ENCODE data around the gene KRTAP6-3.

The KRTAP6-3 gene

DNA sequence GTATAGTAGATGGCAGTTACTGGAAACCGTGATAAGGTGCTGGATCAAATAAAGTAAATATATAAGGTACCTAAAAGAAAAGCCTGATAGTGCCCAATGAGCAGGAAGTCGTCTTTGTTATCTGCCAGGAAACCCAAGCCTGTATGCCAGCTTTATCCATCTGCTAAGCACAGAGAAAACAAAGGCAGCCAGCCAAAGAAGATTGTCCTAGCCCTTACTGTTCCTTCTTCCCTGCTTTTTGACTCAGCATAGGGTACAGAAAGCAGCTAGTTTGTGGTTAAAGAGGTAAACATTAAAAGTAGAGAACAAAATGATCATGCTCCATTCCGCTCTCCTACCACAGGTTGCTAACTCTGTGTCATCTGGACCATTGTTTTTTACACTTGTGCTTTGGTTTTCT is 12.1 kb upstream of the KRTAP6-3 start:
- no peaks in the 10 kb centered on the region for H3K9me3 ChIP-seq (ENCODE audit: control insufficient read depth, low read length)
- no peak overlapping the region for H3K4me3 ChIP-seq (ENCODE audit: insufficient read depth, low read depth, low read length, poor library complexity, severe bottlenecking)
- no peak for DNase-seq
- H3K36me3 ChIP-seq (ENCODE audit: control insufficient read depth, insufficient read depth, low read length), result no peaks in the 10 kb centered on the region
- H3K27me3 ChIP-seq (replicated peaks; ENCODE audit: control insufficient read depth, insufficient read depth, low read length, poor library complexity, severe bottlenecking), result no peaks in the 10 kb centered on the region
- H3K27ac ChIP-seq (ENCODE audit: insufficient read depth, low read length, poor library complexity, severe bottlenecking), result no peak overlapping the region
- no peaks in the 10 kb centered on the region for H3K4me1 ChIP-seq (ENCODE audit: control insufficient read depth, insufficient read depth, low read length, poor library complexity, severe bottlenecking)

DNA sequence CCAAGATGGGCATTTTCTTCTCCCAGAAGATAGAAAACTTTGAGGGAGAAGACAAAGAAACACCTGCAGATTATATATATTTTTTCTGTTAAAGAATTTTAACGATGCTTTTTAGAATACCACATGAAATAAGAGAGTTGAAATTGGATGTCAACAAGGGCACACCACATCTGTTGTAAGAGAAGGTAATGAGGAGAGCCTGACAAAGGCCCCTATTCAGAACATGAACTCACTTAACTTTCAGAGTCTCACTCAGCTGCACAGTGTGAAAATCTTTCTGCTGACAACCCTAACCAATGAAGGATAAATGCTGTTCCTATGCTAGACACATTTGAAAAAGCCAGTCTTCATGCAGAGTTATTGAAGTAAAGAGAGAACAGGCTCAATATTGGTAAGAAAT is 9.4 kb upstream of the KRTAP6-3 start:
- H3K4me3 ChIP-seq (ENCODE audit: insufficient read depth, low read depth, low read length, poor library complexity, severe bottlenecking), result no peak overlapping the region
- H3K36me3 ChIP-seq (ENCODE audit: control insufficient read depth, insufficient read depth, low read length), result no peaks in the 10 kb centered on the region
- H3K27ac ChIP-seq (ENCODE audit: insufficient read depth, low read length, poor library complexity, severe bottlenecking), result no peak overlapping the region
- no peaks in the 10 kb centered on the region for H3K27me3 ChIP-seq (replicated peaks; ENCODE audit: control insufficient read depth, insufficient read depth, low read length, poor library complexity, severe bottlenecking)
- H3K9me3 ChIP-seq (ENCODE audit: control insufficient read depth, low read length), result no peaks in the 10 kb centered on the region
- DNase-seq, result no peak
- H3K4me1 ChIP-seq (ENCODE audit: control insufficient read depth, insufficient read depth, low read length, poor library complexity, severe bottlenecking), result no peaks in the 10 kb centered on the region

GRCh38 chr21:30590297-30590696 is 1.9 kb upstream of the KRTAP6-3 start, which contains the start of gene KRTAP22-2:
KRTAP22-2 (minus strand) TSS chr21:30590397.
- DNase-seq, result no peak
- Histone ChIP-seq H3K4me3 (ENCODE audit: insufficient read depth, low read depth, low read length, poor library complexity, severe bottlenecking) (no peak within 1 kb of the TSS), H3K4me1 (ENCODE audit: control insufficient read depth, insufficient read depth, low read length, poor library complexity, severe bottlenecking) (no peaks in the 10 kb centered on the region), H3K27ac (ENCODE audit: insufficient read depth, low read length, poor library complexity, severe bottlenecking) (no peak within 1 kb of the TSS), H3K27me3 (replicated peaks; ENCODE audit: control insufficient read depth, insufficient read depth, low read length, poor library complexity, severe bottlenecking) (no peaks in the 10 kb centered on the region), H3K36me3 (ENCODE audit: control insufficient read depth, insufficient read depth, low read length) (no peaks in the 10 kb centered on the region), H3K9me3 (ENCODE audit: control insufficient read depth, low read length) (no peaks in the 10 kb centered on the region)

- DNase-seq, result no peak
- H3K27me3 ChIP-seq (replicated peaks; ENCODE audit: control insufficient read depth, insufficient read depth, low read length, poor library complexity, severe bottlenecking), result no peaks in the 10 kb centered on the region
- no peaks in the 10 kb centered on the region for H3K36me3 ChIP-seq (ENCODE audit: control insufficient read depth, insufficient read depth, low read length)
- H3K9me3 ChIP-seq (ENCODE audit: control insufficient read depth, low read length), result no peaks in the 10 kb centered on the region
- H3K4me1 ChIP-seq (ENCODE audit: control insufficient read depth, insufficient read depth, low read length, poor library complexity, severe bottlenecking), result no peaks in the 10 kb centered on the region
- no peak within 1 kb of the TSS for H3K27ac ChIP-seq (ENCODE audit: insufficient read depth, low read length, poor library complexity, severe bottlenecking)
- H3K4me3 ChIP-seq (ENCODE audit: insufficient read depth, low read depth, low read length, poor library complexity, severe bottlenecking), result no peak within 1 kb of the TSS
Measured at GRCh38 chr21:30598802-30599201, 6.6 kb downstream of the KRTAP6-3 start, which contains the start of gene KRTAP6-2. KRTAP6-2 (minus strand) TSS chr21:30598902; CDS start chr21:30598874, 28 bp downstream.

DNA sequence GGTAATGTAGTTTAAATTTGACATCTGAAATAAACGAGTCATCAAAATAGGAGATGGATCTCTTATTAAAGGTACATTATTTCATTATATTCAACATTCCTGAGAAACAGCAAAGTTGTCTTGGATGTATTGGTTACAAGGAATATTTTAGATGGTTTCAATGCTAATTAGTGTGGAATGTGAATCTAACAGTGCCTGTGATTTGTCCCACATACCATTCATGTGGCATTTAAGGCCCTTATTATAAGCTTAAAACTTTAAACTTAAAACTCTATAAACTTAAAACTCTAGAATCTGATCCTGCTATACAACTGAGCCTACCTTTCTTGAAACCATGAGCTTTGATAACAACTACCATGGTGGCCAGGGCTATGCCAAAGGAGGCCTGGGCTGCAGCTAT is 8.5 kb downstream of the KRTAP6-3 start, which contains the start of gene KRTAP22-1:
TSS of gene KRTAP22-1 (plus strand) at position 301 of the 400 bp plus-strand sequence.
- Histone ChIP-seq H3K4me3 (ENCODE audit: insufficient read depth, low read depth, low read length, poor library complexity, severe bottlenecking) (no peak within 1 kb of the TSS), H3K27ac (ENCODE audit: insufficient read depth, low read length, poor library complexity, severe bottlenecking) (no peak within 1 kb of the TSS), H3K9me3 (ENCODE audit: control insufficient read depth, low read length) (no peaks in the 10 kb centered on the region), H3K27me3 (replicated peaks; ENCODE audit: control insufficient read depth, insufficient read depth, low read length, poor library complexity, severe bottlenecking) (no peaks in the 10 kb centered on the region), H3K4me1 (ENCODE audit: control insufficient read depth, insufficient read depth, low read length, poor library complexity, severe bottlenecking) (no peaks in the 10 kb centered on the region), H3K36me3 (ENCODE audit: control insufficient read depth, insufficient read depth, low read length) (no peaks in the 10 kb centered on the region)
- no peak for DNase-seq

DNA sequence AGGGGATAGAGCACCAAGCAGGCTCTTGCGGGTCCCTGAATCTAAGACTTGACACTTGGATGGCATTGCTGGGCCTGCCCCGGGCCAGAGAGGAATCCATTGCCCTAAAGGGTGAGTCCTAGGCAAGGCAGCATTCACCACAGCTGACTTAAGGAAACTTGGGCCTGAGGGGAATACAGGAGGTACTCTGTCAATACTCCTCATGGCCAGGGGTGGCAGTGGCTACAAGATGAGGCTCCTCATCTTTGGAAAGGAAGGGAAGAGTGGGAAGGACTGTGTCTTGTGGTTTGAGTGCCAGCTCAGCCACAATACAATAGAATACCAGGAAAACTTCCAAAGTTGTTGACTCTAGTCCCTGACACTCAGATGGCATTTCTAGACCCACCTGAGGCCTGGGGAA is 13.7 kb downstream of the KRTAP6-3 start:
- H3K4me1 ChIP-seq (ENCODE audit: control insufficient read depth, insufficient read depth, low read length, poor library complexity, severe bottlenecking), result no peaks in the 10 kb centered on the region
- no peak overlapping the region for H3K4me3 ChIP-seq (ENCODE audit: insufficient read depth, low read depth, low read length, poor library complexity, severe bottlenecking)
- DNase-seq, result no peak
- H3K9me3 ChIP-seq (ENCODE audit: control insufficient read depth, low read length), result no peaks in the 10 kb centered on the region
- H3K36me3 ChIP-seq (ENCODE audit: control insufficient read depth, insufficient read depth, low read length), result no peaks in the 10 kb centered on the region
- H3K27me3 ChIP-seq (replicated peaks; ENCODE audit: control insufficient read depth, insufficient read depth, low read length, poor library complexity, severe bottlenecking), result no peaks in the 10 kb centered on the region
- H3K27ac ChIP-seq (ENCODE audit: insufficient read depth, low read length, poor library complexity, severe bottlenecking), result no peak overlapping the region

DNA sequence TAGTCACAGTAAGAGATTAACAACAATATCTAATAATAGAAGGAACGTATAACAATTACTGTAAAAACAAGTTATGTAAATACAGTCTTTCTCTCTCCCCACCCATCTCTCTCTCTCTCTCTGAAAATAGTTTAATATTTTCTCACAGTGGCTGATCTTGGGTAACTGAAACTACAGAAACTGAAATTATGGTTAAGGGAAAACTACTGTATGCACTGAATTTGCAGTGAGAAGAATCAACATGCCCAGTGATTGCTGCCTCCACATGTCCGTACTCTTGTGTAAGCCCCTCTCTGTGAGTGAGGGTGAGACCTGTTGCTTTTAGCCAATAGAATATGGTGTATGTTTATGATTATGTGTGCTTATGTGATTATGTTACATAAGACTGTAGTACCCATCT is 19.9 kb downstream of the KRTAP6-3 start:
- H3K4me3 ChIP-seq (ENCODE audit: insufficient read depth, low read depth, low read length, poor library complexity, severe bottlenecking), result no peak overlapping the region

GRCh38 chr21:30613836-30614235 is 21.6 kb downstream of the KRTAP6-3 start, which contains the start of gene KRTAP6-1:
KRTAP6-1 (minus strand) TSS chr21:30613930; CDS start chr21:30613904, 26 bp downstream.
- H3K36me3 ChIP-seq (ENCODE audit: control insufficient read depth, insufficient read depth, low read length), result no peaks in the 10 kb centered on the region
- no peak for DNase-seq
- H3K27me3 ChIP-seq (replicated peaks; ENCODE audit: control insufficient read depth, insufficient read depth, low read length, poor library complexity, severe bottlenecking), result no peaks in the 10 kb centered on the region
- no peaks in the 10 kb centered on the region for H3K4me1 ChIP-seq (ENCODE audit: control insufficient read depth, insufficient read depth, low read length, poor library complexity, severe bottlenecking)
- no peak within 1 kb of the TSS for H3K4me3 ChIP-seq (ENCODE audit: insufficient read depth, low read depth, low read length, poor library complexity, severe bottlenecking)
- H3K27ac ChIP-seq (ENCODE audit: insufficient read depth, low read length, poor library complexity, severe bottlenecking), result no peak within 1 kb of the TSS
- H3K9me3 ChIP-seq (ENCODE audit: control insufficient read depth, low read length), result no peaks in the 10 kb centered on the region

More for the DNA sequence above, 19.9 kb downstream of the KRTAP6-3 start:
- H3K27me3 ChIP-seq (replicated peaks; ENCODE audit: control insufficient read depth, insufficient read depth, low read length, poor library complexity, severe bottlenecking), result no peaks in the 10 kb centered on the region
- no peaks in the 10 kb centered on the region for H3K4me1 ChIP-seq (ENCODE audit: control insufficient read depth, insufficient read depth, low read length, poor library complexity, severe bottlenecking)
- H3K27ac ChIP-seq (ENCODE audit: insufficient read depth, low read length, poor library complexity, severe bottlenecking), result no peak overlapping the region
- no peaks in the 10 kb centered on the region for H3K36me3 ChIP-seq (ENCODE audit: control insufficient read depth, insufficient read depth, low read length)
- H3K9me3 ChIP-seq (ENCODE audit: control insufficient read depth, low read length), result no peaks in the 10 kb centered on the region
- no peak for DNase-seq

DNA sequence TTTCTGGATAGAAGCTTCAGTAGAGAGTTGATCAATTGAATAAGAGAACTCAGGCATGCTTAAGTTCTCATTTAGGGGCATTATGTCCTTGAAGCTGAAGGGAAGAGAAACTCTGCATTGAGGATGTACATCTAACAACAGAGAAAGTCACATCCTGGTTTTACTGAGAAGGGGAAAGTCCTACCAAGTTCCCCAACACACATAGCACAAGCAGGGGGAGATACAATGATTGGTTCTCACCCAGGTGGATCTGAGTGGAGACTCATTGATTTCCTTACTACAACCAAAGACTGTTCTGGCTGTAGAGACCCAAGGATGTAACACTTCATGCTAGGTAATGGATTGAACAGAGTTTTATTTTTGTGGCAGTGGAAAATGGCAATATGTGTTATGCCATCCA is 23.0 kb downstream of the KRTAP6-3 start:
- H3K9me3 ChIP-seq (ENCODE audit: control insufficient read depth, low read length), result no peaks in the 10 kb centered on the region
- no peak overlapping the region for H3K4me3 ChIP-seq (ENCODE audit: insufficient read depth, low read depth, low read length, poor library complexity, severe bottlenecking)
- H3K36me3 ChIP-seq (ENCODE audit: control insufficient read depth, insufficient read depth, low read length), result no peaks in the 10 kb centered on the region
- no peak overlapping the region for H3K27ac ChIP-seq (ENCODE audit: insufficient read depth, low read length, poor library complexity, severe bottlenecking)
- no peaks in the 10 kb centered on the region for H3K27me3 ChIP-seq (replicated peaks; ENCODE audit: control insufficient read depth, insufficient read depth, low read length, poor library complexity, severe bottlenecking)
- no peak for DNase-seq
- H3K4me1 ChIP-seq (ENCODE audit: control insufficient read depth, insufficient read depth, low read length, poor library complexity, severe bottlenecking), result no peaks in the 10 kb centered on the region

GRCh38 chr21:30616125-30616524 is 23.9 kb downstream of the KRTAP6-3 start, which contains the start of gene KRTAP20-1:
KRTAP20-1 (plus strand) TSS chr21:30616425; CDS start chr21:30616455, 30 bp downstream.
- Histone ChIP-seq H3K27me3 (replicated peaks; ENCODE audit: control insufficient read depth, insufficient read depth, low read length, poor library complexity, severe bottlenecking) (no peaks in the 10 kb centered on the region), H3K27ac (ENCODE audit: insufficient read depth, low read length, poor library complexity, severe bottlenecking) (no peak within 1 kb of the TSS), H3K4me3 (ENCODE audit: insufficient read depth, low read depth, low read length, poor library complexity, severe bottlenecking) (no peak within 1 kb of the TSS), H3K36me3 (ENCODE audit: control insufficient read depth, insufficient read depth, low read length) (no peaks in the 10 kb centered on the region), H3K4me1 (ENCODE audit: control insufficient read depth, insufficient read depth, low read length, poor library complexity, severe bottlenecking) (no peaks in the 10 kb centered on the region), H3K9me3 (ENCODE audit: control insufficient read depth, low read length) (no peaks in the 10 kb centered on the region)
- no peak for DNase-seq
